ENCODE data around the gene SMOC2. TPM values are rescaled to one million over a fixed set of nuclear protein-coding genes. Genes with fewer than 3 reads are reported as not detected.

Gene SMOC2
- polyA plus RNA-seq, 1 donor (not counting 4 experiments of a cell fraction or from before 2014, with no cell fraction given), result 1.1 TPM

- no peaks in the 10 kb centered on the region for H3K9me3 ChIP-seq (ENCODE audit: control insufficient read depth, low read depth, low read length)
- no peaks in the 10 kb centered on the region for H3K36me3 ChIP-seq (ENCODE audit: control insufficient read depth in 2 of 2, extremely low read depth in 1 of 2, insufficient read depth in 2 of 2, low read length in 2 of 2)
- H2AFZ ChIP-seq (ENCODE audit: control insufficient read depth, low read length), result no peak overlapping the region
- no peaks in the 10 kb centered on the region for H3K9me1 ChIP-seq (ENCODE audit: control insufficient read depth, extremely low read depth, insufficient read depth, low read length)
- no peak overlapping the region for H3K4me2 ChIP-seq (ENCODE audit: control insufficient read depth, extremely low read depth, insufficient read depth, low read depth, low read length)
- DNase-seq (ENCODE audit: low read depth, low spot score), result no peak
- no peaks in the 10 kb centered on the region for H3K4me1 ChIP-seq (ENCODE audit: control insufficient read depth, extremely low read depth, insufficient read depth, low read length)
- H3K27me3 ChIP-seq (ENCODE audit: control insufficient read depth, extremely low read depth, insufficient read depth, low read length), result no peaks in the 10 kb centered on the region
- FAIRE-seq, result no peak
- no peak overlapping the region for H3K9ac ChIP-seq (ENCODE audit: control insufficient read depth, extremely low read depth, insufficient read depth, low read length)
- no peak overlapping the region for H3K4me3 ChIP-seq (ENCODE audit: control insufficient read depth in 2 of 3, extremely low read depth in 1 of 3, insufficient read depth in 2 of 3, low read depth in 1 of 3, low read length in 3 of 3)
- TF ChIP-seq EZH2 (IDR thresholded peaks at IDR 0.05; ENCODE audit: low read length), result no peak
- TF ChIP-seq CTCF (optimal IDR thresholded peaks at IDR 0.05 in 1 of 3, IDR thresholded peaks at IDR 0.05 in 1 of 3, conservative IDR thresholded peaks at IDR 0.05 in 1 of 3; ENCODE audit: extremely low read depth in 1 of 3, insufficient read depth in 2 of 3, low read length in 3 of 3), result no peak
- no peak overlapping the region for H3K27ac ChIP-seq (ENCODE audit: control insufficient read depth, insufficient read depth, low read length)
- no peaks in the 10 kb centered on the region for H4K20me1 ChIP-seq (ENCODE audit: control insufficient read depth, extremely low read depth, insufficient read depth, low read length)
- no peaks in the 10 kb centered on the region for H3K79me2 ChIP-seq (ENCODE audit: control insufficient read depth, insufficient read depth, low read length)
- dilution Hi-C loops (cut with MboI; ENCODE audit: extremely low pct_ligation_motif_present, low sequenced_read_pairs), result no loop called here
Observed at GRCh38 chr6:168524571-168525001, 83.6 kb downstream of the SMOC2 start.

- Histone ChIP-seq H4K20me1 (ENCODE audit: control insufficient read depth, extremely low read depth, insufficient read depth, low read length) (no peaks in the 10 kb centered on the region), H3K4me1 (ENCODE audit: control insufficient read depth, extremely low read depth, insufficient read depth, low read length) (no peaks in the 10 kb centered on the region), H3K9ac (ENCODE audit: control insufficient read depth, extremely low read depth, insufficient read depth, low read length) (no peak overlapping the region), H3K36me3 (ENCODE audit: control insufficient read depth in 2 of 2, extremely low read depth in 1 of 2, insufficient read depth in 2 of 2, low read length in 2 of 2) (no peaks in the 10 kb centered on the region), H3K9me1 (ENCODE audit: control insufficient read depth, extremely low read depth, insufficient read depth, low read length) (no peaks in the 10 kb centered on the region), H3K27ac (ENCODE audit: control insufficient read depth, insufficient read depth, low read length) (no peak overlapping the region), H3K4me2 (ENCODE audit: control insufficient read depth, extremely low read depth, insufficient read depth, low read depth, low read length) (no peak overlapping the region), H3K4me3 (ENCODE audit: control insufficient read depth in 2 of 3, extremely low read depth in 1 of 3, insufficient read depth in 2 of 3, low read depth in 1 of 3, low read length in 3 of 3) (no peak overlapping the region), H2AFZ (ENCODE audit: control insufficient read depth, low read length) (no peak overlapping the region), H3K9me3 (ENCODE audit: control insufficient read depth, low read depth, low read length) (no peaks in the 10 kb centered on the region), H3K79me2 (ENCODE audit: control insufficient read depth, insufficient read depth, low read length) (no peaks in the 10 kb centered on the region), H3K27me3 (ENCODE audit: control insufficient read depth, extremely low read depth, insufficient read depth, low read length) (no peaks in the 10 kb centered on the region)
- FAIRE-seq (no peak), DNase-seq (ENCODE audit: low read depth, low spot score) (no peak)
- TF ChIP-seq CTCF (optimal IDR thresholded peaks at IDR 0.05 in 1 of 3, IDR thresholded peaks at IDR 0.05 in 1 of 3, conservative IDR thresholded peaks at IDR 0.05 in 1 of 3; ENCODE audit: extremely low read depth in 1 of 3, insufficient read depth in 2 of 3, low read length in 3 of 3) (no peak), EZH2 (IDR thresholded peaks at IDR 0.05; ENCODE audit: low read length) (no peak)
- dilution Hi-C loops (cut with MboI; ENCODE audit: extremely low pct_ligation_motif_present, low sequenced_read_pairs), result no loop called here
Observed at GRCh38 chr6:168525114-168525513, 84.1 kb downstream of the SMOC2 start.
